Activated CD4-positive, alpha-beta T cell treated with anti-CD3 and anti-CD28 coated beads, Interleukin-10, Interleukin-2, amounts not matched to agents 100 ng/mL and 50 ng/mL, durations not matched to agents 16 hours and 8 hours (primary cell): ENCODE results near the gene GNPAT.

ENCODE experiments used
- DNase-seq: peaks from one replicate; pipeline ENCODE4 v3.0.0-alpha.2; 2020

The GNPAT gene

DNA sequence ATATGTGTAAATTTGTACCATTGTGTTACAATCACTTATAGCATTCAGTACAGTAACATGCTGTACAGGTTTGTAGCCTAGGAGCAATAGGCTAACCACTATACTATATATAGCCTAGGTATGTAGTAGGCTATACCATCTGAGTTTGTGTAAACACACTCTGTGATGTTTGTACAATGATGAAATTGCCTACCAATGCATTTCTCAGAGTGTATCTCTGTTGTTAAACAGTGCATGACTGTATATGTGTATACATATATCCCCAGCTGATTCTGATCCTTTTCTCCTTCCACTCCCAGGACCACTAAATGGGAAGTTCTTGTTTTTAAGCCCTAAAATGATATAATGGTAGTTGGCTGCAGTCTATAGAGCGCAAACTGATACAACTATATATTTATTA lies 7.8 kb downstream of the GNPAT start:
- no peak for DNase-seq

DNA sequence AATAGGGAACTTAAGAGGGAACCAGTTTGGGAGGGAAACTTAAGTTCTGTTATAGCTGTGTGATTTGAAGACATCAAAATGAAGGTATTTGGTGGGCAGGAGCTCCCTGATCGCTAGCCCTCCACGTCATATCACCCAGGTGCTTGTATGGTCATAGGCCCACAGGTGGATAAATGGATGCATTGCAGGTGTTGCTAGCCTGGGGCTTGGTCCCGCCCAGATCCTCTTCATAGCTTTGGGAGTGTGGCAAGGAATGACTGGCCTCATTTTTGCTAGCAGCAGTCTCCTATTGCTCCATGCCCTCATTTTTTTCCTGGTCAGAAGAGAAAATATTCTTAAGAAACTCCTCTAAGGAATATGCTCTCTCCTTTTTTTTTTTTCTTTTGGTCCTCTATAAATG lies 11.3 kb downstream of the GNPAT start:
- no peak for DNase-seq

DNA sequence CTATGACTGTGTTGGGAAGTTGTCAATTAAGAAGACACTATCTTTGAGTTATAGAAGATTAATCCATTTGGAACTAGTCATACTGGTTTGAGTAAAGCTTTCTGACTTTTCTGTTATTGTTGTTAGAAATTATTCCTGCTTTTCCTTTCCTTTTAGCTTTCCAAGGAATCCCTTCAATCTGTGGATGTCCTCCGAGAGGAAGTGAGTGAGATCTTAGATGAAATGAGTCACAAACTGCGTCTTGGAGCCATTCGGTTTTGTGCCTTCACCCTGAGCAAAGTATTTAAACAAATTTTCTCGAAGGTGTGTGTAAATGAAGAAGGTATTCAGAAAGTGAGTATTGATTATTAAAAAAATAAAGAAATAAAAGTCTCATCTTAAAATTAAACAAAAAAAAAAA lies 19.3 kb downstream of the GNPAT start:
- DNase-seq = no peak

DNA sequence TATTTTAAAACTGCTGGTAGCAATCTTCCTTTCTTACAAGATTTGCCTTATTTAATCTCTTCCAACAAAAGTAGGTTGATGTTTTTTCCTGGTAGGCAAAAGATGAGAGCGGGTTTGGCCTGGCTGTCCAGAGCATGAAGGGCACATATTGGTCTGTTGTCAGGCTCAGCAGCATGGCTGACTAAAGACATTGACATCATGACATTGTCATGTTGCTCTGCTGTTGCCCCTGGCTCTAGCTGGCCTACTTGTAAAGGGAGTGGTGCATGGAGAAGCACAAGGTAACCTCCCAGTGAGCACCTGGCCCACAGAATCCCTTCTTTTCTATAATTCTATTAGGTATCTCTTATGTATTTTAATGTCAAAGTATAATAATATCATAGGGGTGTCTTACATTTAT lies 23.6 kb downstream of the GNPAT start:
- DNase-seq = no peak

DNA sequence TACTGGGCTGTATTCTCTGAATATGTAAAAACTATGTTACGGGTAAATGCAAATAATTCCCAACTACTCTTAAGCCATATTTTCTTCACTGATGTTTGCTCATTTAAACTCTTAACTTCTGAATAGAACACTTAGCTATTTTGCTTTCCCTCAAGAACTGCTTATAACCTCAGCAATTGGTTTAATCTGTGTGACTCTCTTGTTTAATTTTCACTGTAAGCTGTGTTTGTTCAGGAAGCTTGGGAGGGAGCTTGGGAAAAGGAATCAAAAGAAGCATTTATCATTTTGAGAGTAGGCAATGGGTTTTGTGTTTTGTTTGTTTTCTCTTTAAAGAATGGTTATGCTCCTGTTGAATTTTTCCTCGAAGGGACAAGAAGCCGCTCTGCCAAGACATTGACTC lies 24.4 kb downstream of the GNPAT start:
- DNase-seq = no peak

DNA sequence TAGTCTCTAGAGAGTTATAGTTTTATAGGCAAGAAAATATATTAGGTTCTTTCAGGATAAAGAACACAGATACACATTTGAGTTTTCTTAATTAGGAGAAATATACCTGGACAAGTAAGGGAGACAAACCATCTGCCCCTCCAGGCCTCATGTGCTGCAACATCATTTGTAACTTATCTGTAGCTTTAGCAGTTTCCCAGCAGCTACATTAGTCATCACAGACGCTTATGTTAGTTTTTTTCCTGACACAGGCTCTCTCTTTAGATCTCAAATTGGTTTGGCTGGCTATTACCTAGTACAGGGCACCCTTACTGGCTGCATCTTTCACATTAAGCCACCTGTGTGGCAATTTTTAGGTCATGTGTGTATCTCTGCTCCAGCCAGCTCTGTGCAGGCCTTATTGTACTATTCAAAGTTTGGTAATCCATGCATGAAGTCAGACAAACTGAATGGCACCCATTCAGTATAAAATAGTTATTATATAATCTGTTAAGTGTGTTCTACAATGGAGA lies 25.9 kb downstream of the GNPAT start:
- DNase-seq = no peak

DNA sequence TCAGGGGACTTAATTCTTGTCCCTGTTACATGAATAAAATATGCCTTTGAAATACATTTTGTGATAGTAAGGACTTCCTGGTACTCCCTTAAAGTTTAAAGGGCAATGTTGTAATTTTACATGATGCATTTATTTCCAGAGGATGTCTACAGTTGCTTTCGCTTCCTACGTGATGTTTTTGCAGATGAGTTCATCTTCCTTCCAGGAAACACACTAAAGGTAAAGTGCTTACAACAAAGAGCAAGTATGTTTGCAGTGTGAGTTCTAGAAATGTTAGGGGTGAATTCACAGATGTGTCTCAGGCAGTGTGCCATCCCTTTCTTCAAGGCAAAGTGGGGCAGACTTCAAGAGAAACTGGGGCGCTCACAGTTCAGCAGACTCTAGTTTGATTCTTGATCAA lies 31.2 kb downstream of the GNPAT start:
- DNase-seq = peak; percentile 45

DNA sequence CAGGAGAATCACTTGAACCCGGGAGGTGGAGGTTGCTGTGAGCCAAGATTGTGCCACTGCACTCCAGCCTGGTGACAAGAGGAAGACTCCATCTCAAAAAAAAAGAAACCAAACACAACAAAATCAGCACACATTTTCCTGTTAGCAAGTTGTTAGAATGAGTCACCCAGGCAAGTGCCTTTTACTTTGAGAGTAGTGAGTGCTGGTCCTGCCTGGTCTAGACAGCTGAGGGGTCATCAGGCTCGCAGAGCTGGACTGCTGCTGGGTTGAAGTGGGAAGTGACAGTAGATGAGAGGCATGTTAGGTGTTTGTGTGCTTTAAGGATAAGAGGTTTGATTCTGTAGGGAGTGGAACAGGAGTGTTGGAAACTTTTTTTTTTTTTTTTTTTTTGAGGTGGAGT lies 31.9 kb downstream of the GNPAT start:
- peak; percentile 43 for DNase-seq

DNA sequence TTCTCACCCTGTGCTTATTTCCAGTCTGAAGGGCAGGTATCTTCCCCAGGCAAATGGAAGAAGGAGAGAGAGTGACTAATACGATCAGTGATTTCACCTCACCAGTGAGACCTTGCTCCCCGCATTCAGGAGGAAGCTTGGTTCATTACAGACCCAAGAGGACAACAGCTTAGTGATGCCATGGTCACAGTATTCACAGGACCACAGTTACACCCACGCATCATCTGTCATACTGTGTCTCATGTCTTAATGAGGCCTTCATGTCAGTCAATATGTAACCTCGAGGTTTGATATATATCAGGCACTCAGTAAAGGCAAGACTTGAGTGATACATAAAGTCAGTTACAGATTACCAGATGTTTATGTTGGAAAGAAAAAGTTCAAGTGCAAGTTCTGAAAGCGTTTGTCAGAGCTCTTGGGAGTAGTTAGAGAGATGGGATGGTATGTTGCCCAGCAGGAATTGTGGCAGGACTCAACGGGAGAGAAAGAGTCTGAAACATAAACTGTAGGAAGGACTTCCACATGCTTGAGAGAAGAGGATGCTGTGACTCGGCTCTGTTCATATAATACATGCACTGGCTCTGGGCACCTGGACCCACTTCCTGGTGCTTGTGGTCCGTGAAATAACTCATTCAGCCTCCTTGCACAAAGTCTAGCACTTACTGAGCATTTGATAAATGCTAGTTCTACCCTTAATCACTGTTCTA lies 33.3 kb downstream of the GNPAT start:
- peak; percentile 58 for DNase-seq

DNA sequence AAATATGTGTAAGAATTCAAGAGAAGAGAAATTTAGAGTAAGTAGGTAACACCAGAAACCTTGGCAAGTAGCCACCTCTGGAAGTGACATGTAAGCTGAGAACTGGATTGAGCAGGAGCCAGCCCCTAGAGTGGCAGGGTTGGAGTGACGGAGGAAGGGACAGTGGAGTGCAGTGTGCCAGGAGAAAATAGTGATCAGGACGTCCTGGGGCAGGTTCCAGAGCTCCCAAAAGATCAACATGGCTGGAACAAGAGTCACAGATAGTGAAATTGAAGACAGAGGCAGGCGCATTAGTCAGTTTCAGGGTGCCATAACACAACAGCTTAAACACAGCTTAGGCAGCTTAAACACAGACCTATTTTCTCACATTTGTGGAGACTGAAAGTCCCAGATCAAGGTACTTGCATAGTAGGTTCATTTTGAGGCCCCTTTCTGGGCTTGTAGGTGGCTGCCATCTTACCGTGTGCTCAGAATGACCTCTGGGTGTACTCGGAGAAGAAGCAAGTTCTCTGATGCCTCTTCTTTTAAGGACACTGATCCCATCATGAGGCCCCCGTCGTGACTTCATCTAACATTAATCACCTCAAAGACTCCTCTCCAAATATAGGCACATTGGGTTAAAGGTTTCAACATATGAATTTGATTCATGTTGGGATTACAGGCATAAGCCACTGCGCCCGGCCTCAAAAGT lies 37.2 kb downstream of the GNPAT start:
- no peak for DNase-seq

DNA sequence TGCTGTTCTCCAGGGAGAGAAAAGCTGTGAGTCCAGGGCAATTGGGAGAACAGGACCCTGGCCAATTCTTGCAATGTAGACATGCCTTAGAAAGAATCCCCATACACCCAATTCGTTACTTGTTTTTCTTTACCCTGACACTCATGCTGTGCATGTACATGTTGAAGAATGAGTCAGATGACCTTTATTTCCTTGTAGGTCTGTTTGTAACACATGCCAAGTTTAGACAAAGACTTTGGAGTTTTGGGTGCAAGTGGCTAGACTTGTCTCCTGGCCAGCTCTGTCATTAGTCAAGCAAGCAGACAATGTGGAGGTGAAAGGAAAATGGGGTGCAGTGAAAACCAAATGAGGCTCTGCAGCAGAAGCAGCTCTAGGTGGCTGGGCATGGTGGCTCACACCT lies 38.1 kb downstream of the GNPAT start:
- DNase-seq = no peak

DNA sequence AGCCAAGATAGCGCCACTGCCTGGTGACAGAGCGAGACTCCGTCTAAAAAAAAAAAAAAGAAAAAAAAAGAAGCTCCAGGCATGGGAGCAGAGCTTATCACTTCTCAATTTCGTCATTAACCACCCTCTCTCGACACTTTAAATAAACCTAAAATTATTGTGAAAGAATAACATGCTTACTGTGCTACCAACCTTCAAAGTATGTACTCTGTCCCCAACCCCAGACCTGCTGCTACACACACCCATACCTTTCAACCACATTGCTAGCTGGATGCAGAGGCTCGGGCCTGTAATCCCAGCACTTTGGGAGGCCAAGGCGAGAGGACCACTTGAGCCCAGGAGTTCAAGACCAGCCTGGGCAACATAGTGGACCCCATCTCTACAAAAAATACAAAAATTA lies 38.7 kb downstream of the GNPAT start:
- no peak for DNase-seq

DNA sequence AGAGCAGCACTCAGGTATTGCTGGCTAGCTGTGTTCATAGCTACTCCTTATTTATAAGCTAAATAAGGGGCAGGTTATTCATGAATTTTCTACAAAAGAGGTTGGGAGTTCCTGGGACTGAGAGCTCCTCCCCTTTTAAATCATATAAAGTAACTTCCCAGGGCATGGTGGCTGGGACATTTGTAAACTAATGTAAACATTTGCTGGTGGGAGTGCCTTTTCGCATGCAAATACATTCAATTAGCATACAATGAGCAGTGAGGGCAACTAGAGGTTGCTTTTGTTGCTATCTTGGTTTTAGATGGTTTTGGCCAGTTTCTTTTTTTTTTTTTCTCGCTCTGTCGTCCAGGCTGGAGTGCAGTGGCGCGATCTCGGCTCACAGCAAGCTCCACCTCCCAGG lies 43.4 kb downstream of the GNPAT start:
- DNase-seq = no peak

DNA sequence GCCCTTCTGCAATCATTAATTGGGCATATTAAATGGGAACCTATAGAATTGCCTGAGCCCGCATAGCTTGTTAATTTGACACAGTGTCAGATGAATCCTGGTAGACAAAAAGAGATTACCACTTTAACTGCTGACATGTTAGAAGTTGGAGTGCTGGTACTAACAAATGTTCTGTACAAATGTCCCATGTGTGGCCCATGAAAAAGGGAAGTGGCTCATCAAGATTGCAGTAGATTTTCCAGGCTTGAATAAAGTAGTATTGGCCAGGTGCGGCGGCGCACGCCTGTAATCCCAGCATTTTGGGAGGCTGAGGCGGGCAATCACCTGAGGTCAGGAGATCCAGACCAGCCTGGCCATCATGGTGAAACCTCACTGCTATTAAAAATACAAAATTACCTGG lies 45.6 kb downstream of the GNPAT start:
- no peak for DNase-seq

DNA sequence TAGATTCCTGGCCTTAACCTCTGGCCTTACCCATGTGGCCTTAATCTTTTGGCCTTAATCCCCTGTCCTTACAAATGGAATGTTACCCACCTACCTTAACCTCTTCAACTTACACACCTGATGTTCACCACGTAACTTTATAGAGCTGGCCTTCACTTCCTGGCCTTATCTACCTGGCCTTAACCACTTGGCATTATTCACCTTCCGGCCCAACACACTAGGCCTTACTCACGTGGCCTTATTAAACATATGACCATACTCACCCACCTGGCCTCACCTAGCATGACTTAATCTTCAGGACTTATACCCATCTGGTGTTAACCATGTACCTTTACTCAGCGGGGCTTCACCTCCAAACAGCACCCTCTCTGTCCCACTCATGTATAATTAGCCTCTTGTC lies 54.9 kb downstream of the GNPAT start:
- DNase-seq = no peak

DNA sequence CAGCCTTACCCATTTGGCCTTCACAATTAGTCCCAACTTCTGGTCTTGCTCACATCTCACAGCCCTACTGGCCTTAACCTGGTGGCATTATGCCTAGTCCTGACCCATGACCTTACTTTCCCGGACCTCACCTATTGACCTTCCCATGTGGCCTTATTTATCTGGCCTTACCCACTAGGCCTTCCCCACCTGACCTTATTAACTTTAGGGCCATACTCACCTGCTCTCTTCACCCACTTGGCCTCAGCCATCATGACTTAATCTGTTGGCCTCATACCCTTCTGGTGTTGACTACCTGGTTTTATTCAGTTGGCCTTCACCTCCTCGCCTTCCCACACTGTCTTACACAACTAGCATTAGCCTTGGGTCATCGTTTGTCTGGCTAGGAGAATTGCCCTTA lies 61.0 kb downstream of the GNPAT start:
- no peak for DNase-seq

DNA sequence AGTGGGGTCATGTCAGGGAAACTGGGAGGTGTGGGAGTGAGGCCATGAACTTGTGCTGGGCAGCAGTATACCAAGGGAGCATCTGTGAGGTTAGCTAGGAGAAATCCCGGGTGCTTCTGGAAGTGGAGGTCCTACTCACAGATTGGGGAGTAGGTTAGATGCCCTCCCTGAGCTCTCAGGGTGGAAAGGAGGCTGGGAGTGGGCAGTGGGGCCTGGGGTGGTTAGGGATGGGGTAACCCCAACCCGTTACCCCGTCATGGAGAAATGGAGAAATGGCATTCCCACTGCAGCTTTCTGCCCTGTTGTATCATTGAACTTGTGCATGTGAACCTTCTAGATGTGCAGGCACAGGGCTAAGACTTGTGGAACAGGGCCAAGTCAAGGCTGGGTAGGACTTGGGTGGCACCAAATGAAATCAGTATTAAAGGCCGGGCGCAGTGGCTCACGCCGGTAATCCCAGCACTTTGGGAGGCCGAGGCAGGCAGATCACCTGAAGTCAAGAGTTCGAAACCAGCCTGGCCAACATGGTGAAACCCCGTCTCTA lies 69.5 kb downstream of the GNPAT start:
- no peak for DNase-seq

DNA sequence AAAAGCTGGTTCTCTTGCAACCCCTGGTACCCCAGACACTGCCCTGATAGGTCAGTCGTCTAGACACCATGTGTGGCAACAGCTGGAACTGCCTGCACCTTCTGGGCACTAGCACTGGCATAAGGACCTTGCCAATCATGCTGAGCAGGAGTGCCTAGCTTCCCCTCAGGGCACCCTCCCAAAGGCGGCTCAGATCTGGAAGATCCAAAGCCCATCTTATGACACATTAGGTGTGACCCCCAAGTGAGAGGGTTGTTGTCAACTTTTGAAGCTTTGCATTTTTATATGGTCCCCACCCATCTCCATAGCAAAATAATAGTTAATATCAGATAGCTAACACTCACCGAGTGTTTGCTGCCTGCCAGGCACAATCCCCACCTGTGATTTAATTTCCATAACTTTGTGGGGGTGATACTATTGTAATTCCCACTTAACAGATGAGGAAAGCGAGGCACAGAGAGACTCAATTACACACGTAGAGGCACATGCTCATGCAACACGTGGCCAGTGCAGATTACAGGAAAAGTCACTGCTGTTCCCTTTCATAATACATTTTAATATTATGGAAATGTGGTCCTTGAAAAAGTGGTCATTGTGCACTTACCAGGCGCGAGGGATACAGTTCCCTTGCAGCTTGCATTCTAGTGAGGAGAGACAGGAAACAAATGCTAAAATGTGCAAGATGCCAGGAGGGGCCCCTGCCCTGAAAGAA lies 70.9 kb downstream of the GNPAT start:
- no peak for DNase-seq

DNA sequence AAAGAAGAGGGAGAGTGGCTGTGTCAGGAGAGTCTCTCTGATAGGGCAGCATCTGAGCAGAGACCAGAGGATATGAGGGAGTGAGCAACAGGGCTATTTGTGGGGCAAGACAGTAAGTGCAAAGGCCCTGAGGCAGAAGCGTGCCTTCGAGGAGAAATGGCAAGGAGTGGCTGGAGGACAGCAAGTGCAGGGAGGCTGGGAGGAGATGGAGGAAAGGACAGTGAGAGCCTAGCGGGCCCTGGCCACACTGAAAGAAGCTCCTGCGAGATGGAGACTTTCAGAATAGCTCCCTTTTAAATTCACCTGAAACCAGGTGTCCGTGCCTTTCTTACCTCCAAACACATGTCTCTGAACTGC lies 71.4 kb downstream of the GNPAT start:
- DNase-seq = no peak

DNA sequence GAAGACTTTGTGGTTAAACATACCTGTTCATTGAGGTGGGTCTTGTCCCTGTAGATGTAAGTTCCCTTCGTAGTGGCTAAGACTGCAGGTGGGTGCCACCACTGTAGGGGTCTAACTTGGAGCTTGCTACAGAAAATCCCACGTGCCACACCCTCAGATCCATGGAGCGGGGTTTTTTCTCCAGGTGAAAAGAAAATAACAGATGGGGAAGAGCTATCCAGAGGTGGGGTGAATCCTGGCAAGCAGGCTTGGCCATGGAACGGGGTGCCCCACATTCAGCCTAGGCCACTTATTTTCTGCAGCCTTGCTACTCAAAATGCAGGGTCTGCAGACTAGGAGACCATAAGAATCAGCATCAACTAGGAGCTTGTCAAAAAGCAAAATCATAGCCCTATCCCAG lies 72.6 kb downstream of the GNPAT start:
- no peak for DNase-seq

DNA sequence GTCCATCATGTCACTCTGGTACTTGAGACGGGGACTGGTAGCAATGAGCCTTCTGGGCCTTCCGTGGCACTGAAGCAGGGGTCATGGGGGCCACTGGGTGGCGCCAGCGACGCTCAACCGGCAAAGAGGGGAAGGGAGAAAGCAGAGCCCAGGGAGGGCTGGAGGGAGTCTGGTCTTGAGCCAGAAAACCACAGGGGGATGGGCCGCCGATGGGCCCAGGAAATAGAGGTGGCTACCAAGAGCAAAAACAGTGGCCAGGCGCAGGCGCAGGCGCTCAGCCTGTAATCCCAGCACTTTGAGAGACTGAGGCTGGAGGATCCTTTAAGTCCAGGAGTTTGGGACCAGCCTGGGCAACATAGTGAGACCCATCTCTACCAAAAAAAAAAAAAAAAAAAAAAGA lies 74.9 kb downstream of the GNPAT start:
- DNase-seq = peak; percentile 50

DNA sequence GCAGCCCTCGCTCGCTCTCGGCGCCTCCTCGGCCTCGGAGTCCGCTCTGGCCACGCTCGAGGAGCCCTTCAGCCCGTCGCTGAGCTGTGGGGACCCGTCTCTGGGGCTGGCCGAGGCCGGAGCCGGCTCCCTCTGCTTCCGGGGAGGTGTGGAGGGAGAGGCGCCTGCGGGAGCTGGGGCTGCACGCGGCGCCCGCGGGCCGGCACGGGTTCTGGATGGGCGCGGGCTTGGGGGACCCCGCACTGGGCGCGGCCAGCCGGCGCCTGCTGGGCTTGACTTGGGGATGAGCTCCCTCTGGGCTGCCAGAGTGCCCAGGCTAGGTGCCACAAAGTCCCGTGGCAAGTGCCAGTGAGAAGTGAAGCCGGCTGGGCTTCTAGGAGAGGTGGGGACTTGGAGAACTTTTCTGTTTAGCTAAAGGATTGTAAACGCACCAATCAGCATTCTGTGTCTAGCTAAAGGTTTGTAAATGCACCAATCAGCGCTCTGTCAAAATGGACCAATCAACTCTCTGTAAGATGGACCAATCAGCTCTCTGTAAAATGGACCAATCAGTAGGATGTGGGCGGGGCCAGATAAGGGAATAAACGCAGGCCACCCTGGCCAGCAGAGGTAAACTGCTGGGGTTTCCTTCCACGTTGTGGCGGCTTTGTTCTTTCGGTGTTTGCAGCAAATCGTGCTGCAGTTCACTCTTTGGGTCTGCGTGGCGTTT lies 76.4 kb downstream of the GNPAT start:
- no peak for DNase-seq

DNA sequence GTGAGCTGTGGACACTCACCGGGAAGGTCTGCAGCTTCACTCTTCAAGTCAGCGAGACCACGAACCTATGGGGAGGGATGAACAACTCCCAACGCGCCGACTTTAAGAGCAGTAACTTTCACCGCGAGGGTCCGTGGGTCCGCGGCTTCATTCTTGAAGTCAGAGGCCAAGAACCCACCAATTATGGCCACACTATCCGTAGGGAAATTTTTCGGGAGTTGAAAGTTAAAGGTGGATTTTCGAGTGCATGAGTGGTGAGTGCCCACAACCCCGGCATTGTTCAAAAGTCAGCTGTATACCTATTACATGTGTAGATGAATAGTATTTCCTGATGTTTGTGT lies 77.0 kb downstream of the GNPAT start:
- no peak for DNase-seq
